GM12878 (cell line): ENCODE measurements around the gene SH3D19. TPM values are rescaled to one million over a fixed set of nuclear protein-coding genes. Genes with fewer than 3 reads are reported as not detected.

Experiments used
- FOS ChIP-seq: IDR thresholded peaks from 3 replicates; pipeline ENCODE4 v1.6.1; 2011; ENCODE audit warnings: borderline replicate concordance; ENCODE audit not compliant: insufficient read length; ENCODE audit errors: extremely low read depth
- KAT2A ChIP-seq: conservative IDR thresholded peaks from 2 replicates; pipeline ENCODE4 v1.6.1; 2011; ENCODE audit warnings: low read depth, low read length; ENCODE audit not compliant: control insufficient read depth
- NRF1 ChIP-seq: conservative IDR thresholded peaks from 2 replicates; pipeline ENCODE4 v1.6.1; 2011; ENCODE audit warnings: mild to moderate bottlenecking, low read depth, low read length, improper control_type of control experiment
- POLR2A ChIP-seq: IDR thresholded peaks from 2 replicates; pipeline ENCODE4 v1.6.1; 2011; ENCODE audit warnings: low read depth, mild to moderate bottlenecking, low read length
- SIN3A ChIP-seq: IDR thresholded peaks from 2 replicates; pipeline ENCODE4 v1.6.1; 2012; ENCODE audit warnings: low read depth, low read length, improper control_type of control experiment
- STAT1 ChIP-seq: fragments of 450-650 bp; conservative IDR thresholded peaks from 2 replicates; pipeline ENCODE4 v1.6.1; 2014; ENCODE audit warnings: antibody characterized with exemption, mild to moderate bottlenecking
- YBX1 ChIP-seq: fragments of 450-650 bp; IDR thresholded peaks from 2 replicates; pipeline ENCODE4 v1.6.1; 2016; ENCODE audit warnings: antibody characterized with exemption
- ZNF217 ChIP-seq: fragments of 450-650 bp; IDR thresholded peaks from 2 replicates; pipeline ENCODE4 v1.6.1; 2017; ENCODE audit warnings: antibody characterized with exemption, mild to moderate bottlenecking
- ZNF274 ChIP-seq: IDR thresholded peaks from one replicate; pipeline ENCODE4 v1.8.0; 2011; ENCODE audit not compliant: insufficient read length, insufficient read depth
- ZZZ3 ChIP-seq: IDR thresholded peaks from 2 replicates; pipeline ENCODE4 v1.6.1; 2011; ENCODE audit warnings: low read depth; ENCODE audit not compliant: control insufficient read depth, insufficient read length
- polyA plus RNA-seq, 11 experiments: library from polyadenylated mRNA; depleted of rRNA in 4 of 11; unstranded in 6 of 11; stranded (reverse) in 5 of 11; fragments of >200 nt; fragmentation: Nextera tagmentation in 4 of 11; fragmentation: Illumina TruSeq in 1 of 11; extraction: Ambion mirVana in 4 of 11; extraction: Trizol in 1 of 11; gene quantifications; 1 replicate in 1 of 11; 2 replicates in 10 of 11; pipeline versions ENCODE4 v1.2.1 to v1.2.3, GENCODE V29; 2011 to 2016; ENCODE audit warnings: inconsistent platforms in 2 of 11, missing spikeins in 2 of 11, low read depth in 1 of 11
- total RNA-seq, 4 experiments: library from RNA; depleted of rRNA in 3 of 4; stranded (reverse); fragments of >200 nt in 3 of 4; fragmentation: Illumina TruSeq in 1 of 4; extraction: Trizol in 1 of 4; gene quantifications; 2 replicates each; pipeline versions ENCODE4 v1.2.1 to v1.2.3, GENCODE V29; 2013 to 2021
- TF ChIP-seq, protein P1 (sequence below): IDR thresholded peaks from 2 replicates; pipeline ENCODE4 v1.6.1; 2011; ENCODE audit warnings: low read depth, low read length, improper control_type of control experiment, borderline replicate concordance
- TF ChIP-seq, protein P2 (sequence below): fragments of 150-350 bp; IDR thresholded peaks from 2 replicates; pipeline ENCODE4 v1.6.1; 2014; ENCODE audit warnings: mild to moderate bottlenecking, low read depth, low read length
- TF ChIP-seq, protein P3 (sequence below): fragments of 450-650 bp; IDR thresholded peaks from 2 replicates; pipeline ENCODE4 v1.6.1; 2017; ENCODE audit warnings: antibody characterized with exemption, mild to moderate bottlenecking, moderate library complexity
- TF ChIP-seq, protein P4 (sequence below): fragments of 450-650 bp; IDR thresholded peaks from 2 replicates; pipeline ENCODE4 v1.6.1; 2017; ENCODE audit warnings: low read depth, mild to moderate bottlenecking, moderate library complexity
- TF ChIP-seq, protein P5 (sequence below): fragments of 450-650 bp; IDR thresholded peaks from 2 replicates; pipeline ENCODE4 v1.6.1; 2017; ENCODE audit warnings: borderline replicate concordance
- TF ChIP-seq, protein P6 (sequence below): IDR thresholded peaks from 2 replicates; pipeline ENCODE4 v1.6.1; 2011; ENCODE audit warnings: mild to moderate bottlenecking, low read depth, low read length, moderate library complexity; ENCODE audit not compliant: insufficient replicate concordance
- TF ChIP-seq, protein P7 (sequence below): fragments of 450-650 bp; conservative IDR thresholded peaks from 2 replicates; pipeline ENCODE4 v1.6.1; 2017; ENCODE audit warnings: mild to moderate bottlenecking, moderate library complexity

Gene SH3D19
- total and polyA plus RNA-seq, 10 of the 15 experiments (the other 5 are each of a cell fraction or from before 2014, with no cell fraction given): 0.03 to 6.9 (median 0.33) TPM; not detected in 3

DNA sequence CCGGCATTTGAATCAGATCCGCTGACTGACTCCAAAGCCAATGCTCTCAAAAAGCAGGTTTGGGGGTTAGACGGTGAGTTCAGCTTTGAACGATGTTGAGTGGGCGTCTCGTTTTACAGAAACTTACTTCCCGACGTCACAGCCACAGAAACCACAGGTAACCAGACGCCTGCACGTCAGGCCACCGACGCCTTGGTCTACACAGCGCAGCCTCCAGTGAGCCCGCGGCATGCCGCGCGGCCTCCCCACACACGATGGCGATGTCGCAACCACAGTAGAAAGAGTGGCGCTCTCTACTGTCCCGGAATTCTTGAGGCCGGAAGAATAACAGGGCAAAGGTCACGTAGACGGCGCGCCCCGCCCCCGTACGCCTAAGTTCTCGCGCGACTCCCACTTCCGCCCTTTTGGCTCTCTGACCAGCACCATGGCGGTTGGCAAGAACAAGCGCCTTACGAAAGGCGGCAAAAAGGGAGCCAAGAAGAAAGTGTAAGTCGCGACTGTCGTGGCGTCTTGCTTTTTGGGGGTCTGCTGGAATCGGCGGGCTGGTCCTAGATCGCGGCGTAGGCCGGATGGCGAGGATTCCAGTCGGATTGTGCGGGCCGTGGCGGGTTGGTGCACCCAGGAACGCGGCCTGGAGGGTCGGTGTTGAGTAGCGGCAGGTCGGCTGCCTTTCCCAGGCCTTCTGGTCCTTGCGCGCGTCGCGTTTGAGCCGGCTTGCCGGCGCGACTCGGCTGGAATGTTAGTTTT, 226.0 kb downstream of the SH3D19 start, which contains the start of gene RPS3A (continued):
- TF ChIP-seq, protein P1, sequence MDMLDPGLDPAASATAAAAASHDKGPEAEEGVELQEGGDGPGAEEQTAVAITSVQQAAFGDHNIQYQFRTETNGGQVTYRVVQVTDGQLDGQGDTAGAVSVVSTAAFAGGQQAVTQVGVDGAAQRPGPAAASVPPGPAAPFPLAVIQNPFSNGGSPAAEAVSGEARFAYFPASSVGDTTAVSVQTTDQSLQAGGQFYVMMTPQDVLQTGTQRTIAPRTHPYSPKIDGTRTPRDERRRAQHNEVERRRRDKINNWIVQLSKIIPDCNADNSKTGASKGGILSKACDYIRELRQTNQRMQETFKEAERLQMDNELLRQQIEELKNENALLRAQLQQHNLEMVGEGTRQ: no peak
- no peak for TF ChIP-seq FOS
- TF ChIP-seq POLR2A: peak; percentile 100
- TF ChIP-seq, protein P2, sequence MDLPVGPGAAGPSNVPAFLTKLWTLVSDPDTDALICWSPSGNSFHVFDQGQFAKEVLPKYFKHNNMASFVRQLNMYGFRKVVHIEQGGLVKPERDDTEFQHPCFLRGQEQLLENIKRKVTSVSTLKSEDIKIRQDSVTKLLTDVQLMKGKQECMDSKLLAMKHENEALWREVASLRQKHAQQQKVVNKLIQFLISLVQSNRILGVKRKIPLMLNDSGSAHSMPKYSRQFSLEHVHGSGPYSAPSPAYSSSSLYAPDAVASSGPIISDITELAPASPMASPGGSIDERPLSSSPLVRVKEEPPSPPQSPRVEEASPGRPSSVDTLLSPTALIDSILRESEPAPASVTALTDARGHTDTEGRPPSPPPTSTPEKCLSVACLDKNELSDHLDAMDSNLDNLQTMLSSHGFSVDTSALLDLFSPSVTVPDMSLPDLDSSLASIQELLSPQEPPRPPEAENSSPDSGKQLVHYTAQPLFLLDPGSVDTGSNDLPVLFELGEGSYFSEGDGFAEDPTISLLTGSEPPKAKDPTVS: no peak
- TF ChIP-seq, protein P3, sequence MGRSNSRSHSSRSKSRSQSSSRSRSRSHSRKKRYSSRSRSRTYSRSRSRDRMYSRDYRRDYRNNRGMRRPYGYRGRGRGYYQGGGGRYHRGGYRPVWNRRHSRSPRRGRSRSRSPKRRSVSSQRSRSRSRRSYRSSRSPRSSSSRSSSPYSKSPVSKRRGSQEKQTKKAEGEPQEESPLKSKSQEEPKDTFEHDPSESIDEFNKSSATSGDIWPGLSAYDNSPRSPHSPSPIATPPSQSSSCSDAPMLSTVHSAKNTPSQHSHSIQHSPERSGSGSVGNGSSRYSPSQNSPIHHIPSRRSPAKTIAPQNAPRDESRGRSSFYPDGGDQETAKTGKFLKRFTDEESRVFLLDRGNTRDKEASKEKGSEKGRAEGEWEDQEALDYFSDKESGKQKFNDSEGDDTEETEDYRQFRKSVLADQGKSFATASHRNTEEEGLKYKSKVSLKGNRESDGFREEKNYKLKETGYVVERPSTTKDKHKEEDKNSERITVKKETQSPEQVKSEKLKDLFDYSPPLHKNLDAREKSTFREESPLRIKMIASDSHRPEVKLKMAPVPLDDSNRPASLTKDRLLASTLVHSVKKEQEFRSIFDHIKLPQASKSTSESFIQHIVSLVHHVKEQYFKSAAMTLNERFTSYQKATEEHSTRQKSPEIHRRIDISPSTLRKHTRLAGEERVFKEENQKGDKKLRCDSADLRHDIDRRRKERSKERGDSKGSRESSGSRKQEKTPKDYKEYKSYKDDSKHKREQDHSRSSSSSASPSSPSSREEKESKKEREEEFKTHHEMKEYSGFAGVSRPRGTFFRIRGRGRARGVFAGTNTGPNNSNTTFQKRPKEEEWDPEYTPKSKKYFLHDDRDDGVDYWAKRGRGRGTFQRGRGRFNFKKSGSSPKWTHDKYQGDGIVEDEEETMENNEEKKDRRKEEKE: no peak
- TF ChIP-seq, protein P4, sequence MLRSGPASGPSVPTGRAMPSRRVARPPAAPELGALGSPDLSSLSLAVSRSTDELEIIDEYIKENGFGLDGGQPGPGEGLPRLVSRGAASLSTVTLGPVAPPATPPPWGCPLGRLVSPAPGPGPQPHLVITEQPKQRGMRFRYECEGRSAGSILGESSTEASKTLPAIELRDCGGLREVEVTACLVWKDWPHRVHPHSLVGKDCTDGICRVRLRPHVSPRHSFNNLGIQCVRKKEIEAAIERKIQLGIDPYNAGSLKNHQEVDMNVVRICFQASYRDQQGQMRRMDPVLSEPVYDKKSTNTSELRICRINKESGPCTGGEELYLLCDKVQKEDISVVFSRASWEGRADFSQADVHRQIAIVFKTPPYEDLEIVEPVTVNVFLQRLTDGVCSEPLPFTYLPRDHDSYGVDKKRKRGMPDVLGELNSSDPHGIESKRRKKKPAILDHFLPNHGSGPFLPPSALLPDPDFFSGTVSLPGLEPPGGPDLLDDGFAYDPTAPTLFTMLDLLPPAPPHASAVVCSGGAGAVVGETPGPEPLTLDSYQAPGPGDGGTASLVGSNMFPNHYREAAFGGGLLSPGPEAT: peak; percentile 69
- TF ChIP-seq, protein P5, sequence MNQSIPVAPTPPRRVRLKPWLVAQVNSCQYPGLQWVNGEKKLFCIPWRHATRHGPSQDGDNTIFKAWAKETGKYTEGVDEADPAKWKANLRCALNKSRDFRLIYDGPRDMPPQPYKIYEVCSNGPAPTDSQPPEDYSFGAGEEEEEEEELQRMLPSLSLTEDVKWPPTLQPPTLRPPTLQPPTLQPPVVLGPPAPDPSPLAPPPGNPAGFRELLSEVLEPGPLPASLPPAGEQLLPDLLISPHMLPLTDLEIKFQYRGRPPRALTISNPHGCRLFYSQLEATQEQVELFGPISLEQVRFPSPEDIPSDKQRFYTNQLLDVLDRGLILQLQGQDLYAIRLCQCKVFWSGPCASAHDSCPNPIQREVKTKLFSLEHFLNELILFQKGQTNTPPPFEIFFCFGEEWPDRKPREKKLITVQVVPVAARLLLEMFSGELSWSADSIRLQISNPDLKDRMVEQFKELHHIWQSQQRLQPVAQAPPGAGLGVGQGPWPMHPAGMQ: 0 out of 2 replicates have a peak, but pooled peaks have one; percentile 8
- TF ChIP-seq YBX1: no peak
- TF ChIP-seq, protein P6, sequence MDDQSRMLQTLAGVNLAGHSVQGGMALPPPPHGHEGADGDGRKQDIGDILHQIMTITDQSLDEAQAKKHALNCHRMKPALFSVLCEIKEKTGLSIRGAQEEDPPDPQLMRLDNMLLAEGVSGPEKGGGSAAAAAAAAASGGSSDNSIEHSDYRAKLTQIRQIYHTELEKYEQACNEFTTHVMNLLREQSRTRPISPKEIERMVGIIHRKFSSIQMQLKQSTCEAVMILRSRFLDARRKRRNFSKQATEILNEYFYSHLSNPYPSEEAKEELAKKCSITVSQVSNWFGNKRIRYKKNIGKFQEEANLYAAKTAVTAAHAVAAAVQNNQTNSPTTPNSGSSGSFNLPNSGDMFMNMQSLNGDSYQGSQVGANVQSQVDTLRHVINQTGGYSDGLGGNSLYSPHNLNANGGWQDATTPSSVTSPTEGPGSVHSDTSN: no peak
- TF ChIP-seq SIN3A: no peak; the same call in 1 of the 2 replicates
- TF ChIP-seq, protein P7, sequence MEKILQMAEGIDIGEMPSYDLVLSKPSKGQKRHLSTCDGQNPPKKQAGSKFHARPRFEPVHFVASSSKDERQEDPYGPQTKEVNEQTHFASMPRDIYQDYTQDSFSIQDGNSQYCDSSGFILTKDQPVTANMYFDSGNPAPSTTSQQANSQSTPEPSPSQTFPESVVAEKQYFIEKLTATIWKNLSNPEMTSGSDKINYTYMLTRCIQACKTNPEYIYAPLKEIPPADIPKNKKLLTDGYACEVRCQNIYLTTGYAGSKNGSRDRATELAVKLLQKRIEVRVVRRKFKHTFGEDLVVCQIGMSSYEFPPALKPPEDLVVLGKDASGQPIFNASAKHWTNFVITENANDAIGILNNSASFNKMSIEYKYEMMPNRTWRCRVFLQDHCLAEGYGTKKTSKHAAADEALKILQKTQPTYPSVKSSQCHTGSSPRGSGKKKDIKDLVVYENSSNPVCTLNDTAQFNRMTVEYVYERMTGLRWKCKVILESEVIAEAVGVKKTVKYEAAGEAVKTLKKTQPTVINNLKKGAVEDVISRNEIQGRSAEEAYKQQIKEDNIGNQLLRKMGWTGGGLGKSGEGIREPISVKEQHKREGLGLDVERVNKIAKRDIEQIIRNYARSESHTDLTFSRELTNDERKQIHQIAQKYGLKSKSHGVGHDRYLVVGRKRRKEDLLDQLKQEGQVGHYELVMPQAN: peak; percentile 80
- TF ChIP-seq ZNF274: no peak
- no peak for TF ChIP-seq STAT1
- peak; percentile 50 for TF ChIP-seq NRF1
- no peak for TF ChIP-seq ZNF217
- TF ChIP-seq ZZZ3: peak; percentile 54
- peak; percentile 75 for TF ChIP-seq KAT2A
